Measurements from ENCODE around the gene TMPRSS12. TPM values are rescaled to one million over a fixed set of nuclear protein-coding genes. Genes with fewer than 3 reads are reported as not detected.
"Not testable (repeated sequence)": the region's sequence is repeated elsewhere in the genome, so short reads cannot be mapped to it uniquely, and the experiment has no call there.

Gene TMPRSS12
- total and polyA plus RNA-seq, 3 donors from 2014 or later: 6.8 to 65.6 (median 8.9) TPM

DNA sequence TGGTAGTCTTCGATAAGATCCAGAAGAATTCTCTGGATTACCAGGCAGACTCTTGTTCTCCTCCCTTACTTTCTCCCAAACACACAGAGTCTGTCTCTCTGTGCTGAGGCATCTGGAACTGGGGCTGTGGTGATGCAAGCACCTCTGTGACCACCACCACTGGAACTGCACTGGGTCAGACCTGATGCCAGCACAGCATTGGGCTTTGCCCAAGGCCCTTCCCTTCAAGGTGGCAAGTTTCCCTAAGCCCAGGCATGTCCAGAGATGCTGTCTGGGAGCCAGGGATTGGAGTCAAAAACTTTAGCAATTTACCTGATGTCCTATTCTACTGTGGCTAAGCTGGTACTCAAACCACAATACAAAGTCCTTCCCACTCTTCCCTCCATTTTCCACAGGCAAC lies 14.6 kb upstream of the TMPRSS12 start:
- intact Hi-C loops (cut with DNase I; ENCODE audit: low total_unique reads): no loop called here
- H3K4me1 ChIP-seq: peaks cover 3% of the 10 kb centered on the region
- H3K36me3 ChIP-seq (ENCODE audit: low read depth, missing control alignments): no peaks in the 10 kb centered on the region
- DNase-seq: no peak
- no peak overlapping the region for H3K27ac ChIP-seq
- H3K27me3 ChIP-seq: no peaks in the 10 kb centered on the region
- no peaks in the 10 kb centered on the region for H3K9me3 ChIP-seq
- WGBS, 2 donors: 100% methylated on average over 1 of the region's 1 CpG
- no peak overlapping the region for H3K4me3 ChIP-seq
- no peak for TF ChIP-seq POLR2A (IDR thresholded peaks at IDR 0.05)
- TF ChIP-seq, protein P1, sequence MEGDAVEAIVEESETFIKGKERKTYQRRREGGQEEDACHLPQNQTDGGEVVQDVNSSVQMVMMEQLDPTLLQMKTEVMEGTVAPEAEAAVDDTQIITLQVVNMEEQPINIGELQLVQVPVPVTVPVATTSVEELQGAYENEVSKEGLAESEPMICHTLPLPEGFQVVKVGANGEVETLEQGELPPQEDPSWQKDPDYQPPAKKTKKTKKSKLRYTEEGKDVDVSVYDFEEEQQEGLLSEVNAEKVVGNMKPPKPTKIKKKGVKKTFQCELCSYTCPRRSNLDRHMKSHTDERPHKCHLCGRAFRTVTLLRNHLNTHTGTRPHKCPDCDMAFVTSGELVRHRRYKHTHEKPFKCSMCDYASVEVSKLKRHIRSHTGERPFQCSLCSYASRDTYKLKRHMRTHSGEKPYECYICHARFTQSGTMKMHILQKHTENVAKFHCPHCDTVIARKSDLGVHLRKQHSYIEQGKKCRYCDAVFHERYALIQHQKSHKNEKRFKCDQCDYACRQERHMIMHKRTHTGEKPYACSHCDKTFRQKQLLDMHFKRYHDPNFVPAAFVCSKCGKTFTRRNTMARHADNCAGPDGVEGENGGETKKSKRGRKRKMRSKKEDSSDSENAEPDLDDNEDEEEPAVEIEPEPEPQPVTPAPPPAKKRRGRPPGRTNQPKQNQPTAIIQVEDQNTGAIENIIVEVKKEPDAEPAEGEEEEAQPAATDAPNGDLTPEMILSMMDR (IDR thresholded peaks at IDR 0.05): no peak

DNA sequence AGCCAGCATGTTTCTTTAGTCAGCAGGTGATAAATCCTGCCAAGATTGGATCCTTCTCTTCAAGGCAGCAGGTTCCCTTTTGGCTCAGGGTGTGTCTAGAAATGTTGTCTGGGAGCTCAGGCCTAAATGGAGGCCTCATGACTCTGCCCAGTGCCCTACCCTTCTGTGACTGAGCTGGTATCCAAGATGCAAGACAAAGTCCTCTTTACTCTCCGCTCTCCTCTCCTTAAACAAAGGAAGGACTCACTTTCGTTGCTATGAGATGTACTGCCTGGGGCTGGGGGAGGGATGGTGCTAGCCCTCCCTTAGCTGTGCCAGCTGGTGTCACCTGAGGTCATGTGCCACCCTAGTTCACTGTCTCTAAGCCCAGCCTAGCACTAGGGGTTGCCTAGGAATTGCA lies 13.8 kb upstream of the TMPRSS12 start:
- no peak overlapping the region for H3K27ac ChIP-seq
- no peaks in the 10 kb centered on the region for H3K9me3 ChIP-seq
- 67 to 94% methylated on average over 2 of the region's 2 CpGs for WGBS, 2 donors

DNA sequence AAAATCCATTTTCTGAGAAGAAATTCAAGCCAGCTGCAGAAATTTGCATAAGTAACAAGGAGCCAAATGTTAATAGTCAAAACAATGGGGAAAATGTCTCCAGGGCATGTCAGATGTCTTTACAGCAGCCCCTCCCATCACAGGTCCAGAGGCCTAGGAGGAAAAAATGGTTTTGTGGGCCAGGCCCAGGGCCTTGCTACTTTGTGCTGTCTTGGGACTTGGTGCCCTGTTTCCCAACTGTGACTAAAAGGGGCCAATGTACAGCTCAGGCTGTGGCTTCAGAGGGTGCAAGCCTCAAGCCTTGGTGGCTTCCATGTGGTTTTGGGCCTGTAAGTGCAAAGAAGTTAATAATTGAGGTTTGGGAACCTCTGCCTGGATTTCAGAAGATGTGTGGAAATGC lies 8.9 kb upstream of the TMPRSS12 start:
- H3K27me3 ChIP-seq; H3K36me3 ChIP-seq (ENCODE audit: low read depth, missing control alignments); H3K4me1 ChIP-seq; H3K9me3 ChIP-seq; H3K4me3 ChIP-seq; H3K27ac ChIP-seq; DNase-seq: not testable (repeated sequence)
- intact Hi-C loops (cut with DNase I; ENCODE audit: low total_unique reads): loop anchor here (10.0 kb wide), 1 partner anchor 491 kb away; the partner anchor contains the start of gene BIN2

More for the DNA sequence above, 13.8 kb upstream of the TMPRSS12 start:
- Histone ChIP-seq H3K4me1 (peaks cover 3% of the 10 kb centered on the region), H3K27me3 (no peaks in the 10 kb centered on the region), H3K4me3 (no peak overlapping the region), H3K36me3 (ENCODE audit: low read depth, missing control alignments) (no peaks in the 10 kb centered on the region)
- no peak for DNase-seq
- TF ChIP-seq, protein P1 (IDR thresholded peaks at IDR 0.05): no peak
- TF ChIP-seq POLR2A (IDR thresholded peaks at IDR 0.05): no peak
- intact Hi-C loops (cut with DNase I; ENCODE audit: low total_unique reads): no loop called here

DNA sequence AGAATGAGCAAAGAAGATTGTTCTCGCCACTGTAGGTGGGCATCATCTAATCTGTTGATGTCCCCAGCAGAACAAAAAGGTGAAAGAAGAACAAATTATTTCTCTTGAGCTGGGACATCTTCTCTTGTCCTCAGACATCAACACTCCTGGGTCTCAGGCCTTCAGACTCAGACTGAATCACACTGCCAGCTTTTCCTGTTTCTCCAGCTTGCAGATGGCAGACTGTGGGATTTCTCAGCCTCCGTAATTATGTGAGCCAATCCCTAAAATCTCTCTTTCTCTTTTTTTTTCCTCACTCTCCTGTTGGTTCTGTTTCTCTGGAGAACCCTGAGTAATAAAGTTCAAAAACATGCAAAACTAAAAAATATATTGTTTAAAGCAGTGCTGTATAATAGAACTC lies 3.7 kb upstream of the TMPRSS12 start:
- intact Hi-C loops (cut with DNase I; ENCODE audit: low total_unique reads): loop anchor here (10.0 kb wide), 1 partner anchor 486 kb away; the partner anchor contains the start of gene BIN2
- TF ChIP-seq POLR2A (IDR thresholded peaks at IDR 0.05): no peak
- TF ChIP-seq, protein P1 (IDR thresholded peaks at IDR 0.05): no peak
- Histone ChIP-seq H3K4me1 (no peaks in the 10 kb centered on the region), H3K36me3 (ENCODE audit: low read depth, missing control alignments) (no peaks in the 10 kb centered on the region), H3K4me3 (no peak overlapping the region), H3K27me3 (no peaks in the 10 kb centered on the region), H3K27ac (no peak overlapping the region), H3K9me3 (no peaks in the 10 kb centered on the region)
- no peak for DNase-seq
- 82% methylated on average over 2 of the region's 2 CpGs for WGBS, 2 donors

DNA sequence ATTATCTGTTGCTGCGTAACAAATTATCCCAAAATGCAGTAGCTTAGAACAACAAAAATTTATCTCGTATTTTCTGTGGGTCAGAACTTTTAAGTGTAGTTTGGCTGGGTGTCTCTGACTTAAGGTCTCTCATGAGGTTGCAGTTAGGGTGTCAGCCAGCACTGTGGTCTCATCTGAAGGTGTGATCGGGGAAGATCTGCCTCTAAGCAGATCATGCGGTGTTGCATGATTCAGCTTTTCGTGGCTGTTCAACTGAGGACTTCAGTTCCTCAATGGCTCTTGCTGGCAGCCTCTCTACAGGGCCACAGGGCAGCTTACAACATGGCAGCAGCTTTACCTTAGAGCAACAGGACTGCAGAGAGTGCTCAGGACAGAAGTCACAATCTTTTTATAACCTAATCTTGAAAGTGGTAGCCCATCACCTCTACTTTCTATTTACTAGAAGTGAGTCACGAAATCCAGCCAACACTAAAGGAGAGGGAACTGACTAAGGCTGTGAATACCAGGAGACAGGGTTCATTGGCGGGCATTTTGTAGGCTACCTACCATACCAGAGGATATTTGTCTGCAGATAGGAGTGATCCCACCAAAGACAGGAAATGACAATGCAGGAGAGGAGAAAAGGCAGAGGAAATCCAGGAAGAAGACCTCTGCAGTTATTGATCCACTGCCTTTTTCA lies 1.8 kb upstream of the TMPRSS12 start:
- Histone ChIP-seq H3K27me3 (no peaks in the 10 kb centered on the region), H3K4me1 (no peaks in the 10 kb centered on the region), H3K9me3 (no peaks in the 10 kb centered on the region), H3K4me3 (no peak overlapping the region), H3K36me3 (ENCODE audit: low read depth, missing control alignments) (no peaks in the 10 kb centered on the region), H3K27ac (no peak overlapping the region)
- WGBS, 2 donors: 97 to 99% methylated on average over 7 of the region's 7 CpGs
- intact Hi-C loops (cut with DNase I; ENCODE audit: low total_unique reads): no loop called here
- no peak for DNase-seq
- TF ChIP-seq, protein P1 (IDR thresholded peaks at IDR 0.05): no peak
- TF ChIP-seq POLR2A (IDR thresholded peaks at IDR 0.05): no peak
